ENCODE results near the gene TOM1.

Gene TOM1

GRCh38 chr22:35375526-35375925, 75.8 kb downstream of the TOM1 start:
- ChIA-PET POLR2A (interaction anchor here (1.1 kb wide), 1 partner anchor 24 kb away, joined by 3 read pairs; no protein-coding TSS in a partner anchor), CTCF (interaction anchor here (0.5 kb wide), 1 partner anchor 22 kb away, joined by 3 read pairs; no protein-coding TSS in a partner anchor)
- TF ChIP-seq SP1 (IDR thresholded peaks at IDR 0.05) (no peak), CTBP1 (IDR thresholded peaks at IDR 0.05; ENCODE audit: borderline replicate concordance) (no peak), HDGF (IDR thresholded peaks at IDR 0.05; ENCODE audit: borderline replicate concordance) (no peak), TARDBP (IDR thresholded peaks at IDR 0.05) (no peak), SUZ12 (IDR thresholded peaks at IDR 0.05) (no peak), L3MBTL2 (conservative IDR thresholded peaks at IDR 0.05) (no peak), PKNOX1 (IDR thresholded peaks at IDR 0.05) (no peak), FOXK2 (IDR thresholded peaks at IDR 0.05) (no peak), FOXM1 (IDR thresholded peaks at IDR 0.05; ENCODE audit: borderline replicate concordance) (no peak), ELF4 (IDR thresholded peaks at IDR 0.05) (no peak), NFRKB (IDR thresholded peaks at IDR 0.05) (no peak), ARNT (IDR thresholded peaks at IDR 0.05) (no peak), BHLHE40 (IDR thresholded peaks at IDR 0.05; ENCODE audit: borderline replicate concordance) (no peak), LEF1 (IDR thresholded peaks at IDR 0.05; ENCODE audit: borderline replicate concordance) (no peak), ZNF384 (IDR thresholded peaks at IDR 0.05) (no peak)
- DNase-seq (ENCODE audit: extremely low spot score), result no peak

- no peak for TF ChIP-seq ZNF384 (IDR thresholded peaks at IDR 0.05)
- TF ChIP-seq TARDBP (IDR thresholded peaks at IDR 0.05), result no peak
- TF ChIP-seq NFRKB (IDR thresholded peaks at IDR 0.05), result no peak
- no peak for TF ChIP-seq FOXM1 (IDR thresholded peaks at IDR 0.05; ENCODE audit: borderline replicate concordance)
- TF ChIP-seq ELF4 (IDR thresholded peaks at IDR 0.05), result no peak
- TF ChIP-seq HDGF (IDR thresholded peaks at IDR 0.05; ENCODE audit: borderline replicate concordance), result no peak
- TF ChIP-seq SUZ12 (IDR thresholded peaks at IDR 0.05), result no peak
- no peak for TF ChIP-seq BHLHE40 (IDR thresholded peaks at IDR 0.05; ENCODE audit: borderline replicate concordance)
- peak; percentile 41; the same call in 1 of the 2 replicates for TF ChIP-seq L3MBTL2 (conservative IDR thresholded peaks at IDR 0.05)
- TF ChIP-seq FOXA1 (IDR thresholded peaks at IDR 0.05), result no peak
- 0 out of 2 replicates have a peak, but pooled peaks have one; percentile 38 for TF ChIP-seq CTBP1 (IDR thresholded peaks at IDR 0.05; ENCODE audit: borderline replicate concordance)
- TF ChIP-seq SP1 (IDR thresholded peaks at IDR 0.05), result no peak
- ChIA-PET POLR2A (interaction anchor here (0.7 kb wide), 1 partner anchor 146 kb away, joined by 3 read pairs; no protein-coding TSS in a partner anchor), CTCF (no interaction called here)
- peak; percentile 78 for DNase-seq (ENCODE audit: extremely low spot score)
Measured at GRCh38 chr22:35376728-35377472, 77.2 kb downstream of the TOM1 start.

- TF ChIP-seq TARDBP (IDR thresholded peaks at IDR 0.05) (no peak), SP1 (IDR thresholded peaks at IDR 0.05) (no peak), FOXA1 (IDR thresholded peaks at IDR 0.05) (no peak), ELF4 (IDR thresholded peaks at IDR 0.05) (no peak), SUZ12 (IDR thresholded peaks at IDR 0.05) (no peak), ARNT (IDR thresholded peaks at IDR 0.05) (no peak), HDGF (IDR thresholded peaks at IDR 0.05; ENCODE audit: borderline replicate concordance) (no peak), CTBP1 (IDR thresholded peaks at IDR 0.05; ENCODE audit: borderline replicate concordance) (no peak), NFRKB (IDR thresholded peaks at IDR 0.05) (no peak), L3MBTL2 (conservative IDR thresholded peaks at IDR 0.05) (no peak), ZNF384 (IDR thresholded peaks at IDR 0.05) (no peak), LEF1 (IDR thresholded peaks at IDR 0.05; ENCODE audit: borderline replicate concordance) (no peak), FOXM1 (IDR thresholded peaks at IDR 0.05; ENCODE audit: borderline replicate concordance) (no peak), FOXK2 (IDR thresholded peaks at IDR 0.05) (no peak), PKNOX1 (IDR thresholded peaks at IDR 0.05) (no peak), BHLHE40 (IDR thresholded peaks at IDR 0.05; ENCODE audit: borderline replicate concordance) (no peak)
- ChIA-PET POLR2A (no interaction called here), CTCF (no interaction called here)
- no peak for DNase-seq (ENCODE audit: extremely low spot score)
Measured at GRCh38 chr22:35377735-35378134, 78.0 kb downstream of the TOM1 start.

- DNase-seq (ENCODE audit: extremely low spot score), result no peak
- ChIA-PET POLR2A (no interaction called here), CTCF (no interaction called here)
- no peak for TF ChIP-seq HDGF (IDR thresholded peaks at IDR 0.05; ENCODE audit: borderline replicate concordance)
- TF ChIP-seq L3MBTL2 (conservative IDR thresholded peaks at IDR 0.05), result no peak
- TF ChIP-seq TARDBP (IDR thresholded peaks at IDR 0.05), result no peak
- no peak for TF ChIP-seq SP1 (IDR thresholded peaks at IDR 0.05)
- no peak for TF ChIP-seq ARNT (IDR thresholded peaks at IDR 0.05)
- TF ChIP-seq NFRKB (IDR thresholded peaks at IDR 0.05), result no peak
- no peak for TF ChIP-seq FOXA1 (IDR thresholded peaks at IDR 0.05)
- no peak for TF ChIP-seq FOXM1 (IDR thresholded peaks at IDR 0.05; ENCODE audit: borderline replicate concordance)
- no peak for TF ChIP-seq PKNOX1 (IDR thresholded peaks at IDR 0.05)
- TF ChIP-seq FOXK2 (IDR thresholded peaks at IDR 0.05), result no peak
- no peak for TF ChIP-seq ELF4 (IDR thresholded peaks at IDR 0.05)
- no peak for TF ChIP-seq LEF1 (IDR thresholded peaks at IDR 0.05; ENCODE audit: borderline replicate concordance)
- TF ChIP-seq SUZ12 (IDR thresholded peaks at IDR 0.05), result no peak
- TF ChIP-seq BHLHE40 (IDR thresholded peaks at IDR 0.05; ENCODE audit: borderline replicate concordance), result no peak
- no peak for TF ChIP-seq ZNF384 (IDR thresholded peaks at IDR 0.05)
- no peak for TF ChIP-seq CTBP1 (IDR thresholded peaks at IDR 0.05; ENCODE audit: borderline replicate concordance)
Measured at GRCh38 chr22:35378621-35379020, 78.9 kb downstream of the TOM1 start.

- no peak for TF ChIP-seq HDGF (IDR thresholded peaks at IDR 0.05; ENCODE audit: borderline replicate concordance)
- TF ChIP-seq PKNOX1 (IDR thresholded peaks at IDR 0.05), result no peak
- no peak for TF ChIP-seq SUZ12 (IDR thresholded peaks at IDR 0.05)
- no peak for TF ChIP-seq LEF1 (IDR thresholded peaks at IDR 0.05; ENCODE audit: borderline replicate concordance)
- TF ChIP-seq SP1 (IDR thresholded peaks at IDR 0.05), result no peak
- TF ChIP-seq FOXK2 (IDR thresholded peaks at IDR 0.05), result no peak
- TF ChIP-seq FOXA1 (IDR thresholded peaks at IDR 0.05), result no peak
- no peak for TF ChIP-seq FOXM1 (IDR thresholded peaks at IDR 0.05; ENCODE audit: borderline replicate concordance)
- TF ChIP-seq BHLHE40 (IDR thresholded peaks at IDR 0.05; ENCODE audit: borderline replicate concordance), result no peak
- TF ChIP-seq TARDBP (IDR thresholded peaks at IDR 0.05), result no peak
- no peak for TF ChIP-seq ARNT (IDR thresholded peaks at IDR 0.05)
- no peak for TF ChIP-seq NFRKB (IDR thresholded peaks at IDR 0.05)
- no peak for DNase-seq (ENCODE audit: extremely low spot score)
- ChIA-PET CTCF (interaction anchor here (0.6 kb wide), 1 partner anchor 242 kb away, joined by 3 read pairs; no protein-coding TSS in a partner anchor), POLR2A (interaction anchor here (0.9 kb wide), 1 partner anchor 80 kb away, joined by 4 read pairs; the partner anchor contains the start of gene TOM1)
Measured at GRCh38 chr22:35379146-35379993, 79.7 kb downstream of the TOM1 start.
